Suprapubic skin (tissue), 4 donors: ENCODE measurements around the gene CDC45.

Experiments
- CTCF ChIP-seq, 2 donors: fragments of 200-600 bp in 1 of 2; fragments of 450-650 bp in 1 of 2; sonication (generic) in 1 of 2; IDR thresholded peaks; one replicate each; pipeline ENCODE4 v1.5.1; 2016 to 2019; ENCODE audit warnings: antibody characterized with exemption in 2 of 2, mild to moderate bottlenecking in 1 of 2, moderate library complexity in 1 of 2
- EP300 ChIP-seq: sonication (generic); formaldehyde crosslinking; IDR thresholded peaks from one replicate; pipeline ENCODE4 v1.6.1; 2017; ENCODE audit warnings: antibody characterized with exemption
- POLR2A ChIP-seq, 2 donors: fragments of 450-650 bp; IDR thresholded peaks; one replicate each; pipeline ENCODE4 v1.6.1; 2017; ENCODE audit warnings: antibody characterized with exemption in 2 of 2, mild to moderate bottlenecking in 2 of 2, moderate library complexity in 2 of 2
- POLR2AphosphoS5 ChIP-seq, 3 donors: sonication (generic); formaldehyde crosslinking; IDR thresholded peaks; one replicate each; pipeline ENCODE4 v1.6.1; 2017; ENCODE audit warnings: antibody characterized with exemption in 3 of 3

GRCh38 chr22:19477321-19478044 is 2.2 kb upstream of the CDC45 start:
- TF ChIP-seq POLR2AphosphoS5 (IDR thresholded peaks at IDR 0.05), result no peak
- no peak for TF ChIP-seq CTCF (IDR thresholded peaks at IDR 0.05)
- no peak for TF ChIP-seq POLR2A (IDR thresholded peaks at IDR 0.05)
- TF ChIP-seq EP300, result no peak
